Fibroblast of skin of abdomen (primary cell): ENCODE measurements around the gene NAPA.

Source experiments
- DNase-seq: peaks from one replicate; pipeline ENCODE4 v3.0.0-alpha.2; 2013

The NAPA gene

DNA sequence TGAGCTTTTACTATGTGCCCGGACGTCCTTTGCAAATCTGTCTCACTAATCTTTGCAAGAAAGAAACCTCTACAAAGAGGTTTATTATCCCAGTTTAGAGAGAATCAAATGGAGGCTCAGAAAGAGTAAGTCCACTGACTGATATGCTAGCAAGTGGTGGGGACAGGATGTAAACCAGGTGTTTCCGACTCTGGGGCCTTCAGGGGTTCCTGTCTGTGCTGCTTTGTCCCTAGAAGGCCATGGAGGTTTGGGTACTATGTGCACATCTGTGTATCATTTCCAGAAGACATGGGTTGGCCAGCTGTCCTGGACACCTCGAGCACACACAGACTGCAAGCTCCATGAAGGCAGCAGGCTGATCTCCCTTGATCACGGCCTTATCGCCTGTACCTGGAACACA lies 29.7 kb downstream of the NAPA start:
- DNase-seq = no peak

DNA sequence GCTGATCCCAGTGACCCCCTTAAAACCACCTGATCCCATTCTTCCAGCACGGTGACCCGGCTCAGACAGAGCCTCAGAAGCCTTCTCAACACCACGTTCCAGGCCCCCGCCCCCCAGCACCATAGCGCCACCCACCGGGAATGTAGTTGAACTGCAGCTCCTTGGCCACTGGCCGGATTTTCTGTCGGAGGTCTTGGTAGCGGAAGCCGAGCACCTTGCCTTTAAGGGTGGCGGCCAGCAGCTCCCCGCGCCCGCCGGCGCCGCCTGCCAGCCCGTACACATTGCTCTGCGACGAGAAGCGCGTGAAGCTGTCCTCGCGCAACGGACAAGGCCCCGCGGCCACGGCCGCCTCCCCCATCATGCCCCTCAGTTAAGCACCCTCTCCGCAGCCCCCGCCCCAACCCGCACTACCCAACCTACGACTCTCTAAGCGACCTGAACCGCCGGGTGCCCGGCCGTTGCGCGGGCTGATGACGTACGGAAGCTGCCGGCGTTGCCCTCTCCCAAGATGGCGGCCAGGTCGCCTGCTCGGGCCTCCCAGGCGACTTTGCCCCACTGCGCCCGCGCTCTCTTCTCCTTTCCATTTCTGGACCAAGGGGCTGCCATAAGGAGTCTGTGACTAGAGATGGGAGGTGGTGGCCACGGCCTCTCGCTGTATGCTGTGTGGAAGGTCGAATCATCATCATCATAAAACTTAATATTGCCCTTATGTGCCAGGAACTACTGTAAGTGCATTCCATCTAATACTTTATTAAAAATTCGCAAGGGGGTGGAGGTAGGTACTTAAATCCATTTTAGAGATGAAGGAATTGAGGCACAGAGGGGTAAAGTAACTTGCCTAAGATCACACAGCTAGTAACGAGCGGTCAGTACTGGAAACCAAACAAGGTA lies 30.8 kb downstream of the NAPA start, which contains the start of gene KPTN:
Gene KPTN (minus strand): TSS at position 420 of the 891 bp plus-strand sequence. CDS start 59 bp downstream, at position 361.
- peak; percentile 91 for DNase-seq

- DNase-seq = no peak
These were observed 31.7 kb downstream of the NAPA start for GRCh38 chr19:47483200-47483599.

DNA sequence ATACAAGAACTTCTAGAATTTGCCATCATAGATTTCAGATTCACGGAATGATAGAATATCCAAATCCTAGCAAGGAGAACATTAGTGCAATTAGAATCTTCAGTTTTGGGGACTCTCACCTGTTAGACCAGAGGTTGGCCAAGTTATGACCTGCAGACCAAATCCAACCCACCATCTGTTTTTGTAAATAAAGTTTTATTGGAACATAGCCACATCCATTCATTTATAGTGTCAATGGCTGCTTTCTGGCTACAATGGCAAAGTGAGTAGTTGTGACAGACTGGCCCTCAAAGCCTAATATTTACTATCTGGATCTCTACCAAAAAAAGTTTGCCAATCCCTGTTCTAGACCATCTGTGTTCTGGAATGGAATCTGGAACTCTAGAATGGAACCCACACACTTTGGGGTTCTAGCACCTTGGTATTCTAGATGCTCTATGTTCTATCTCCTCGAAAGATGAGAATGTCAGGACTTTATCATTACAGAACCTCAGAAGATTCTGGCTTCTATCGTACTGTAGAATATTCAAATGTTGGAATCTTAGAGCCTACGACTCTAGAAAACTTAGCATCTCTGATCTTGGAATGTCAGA lies 33.3 kb downstream of the NAPA start:
- DNase-seq = no peak

- no peak for DNase-seq
These were observed 34.2 kb downstream of the NAPA start for GRCh38 chr19:47480658-47481057.

DNA sequence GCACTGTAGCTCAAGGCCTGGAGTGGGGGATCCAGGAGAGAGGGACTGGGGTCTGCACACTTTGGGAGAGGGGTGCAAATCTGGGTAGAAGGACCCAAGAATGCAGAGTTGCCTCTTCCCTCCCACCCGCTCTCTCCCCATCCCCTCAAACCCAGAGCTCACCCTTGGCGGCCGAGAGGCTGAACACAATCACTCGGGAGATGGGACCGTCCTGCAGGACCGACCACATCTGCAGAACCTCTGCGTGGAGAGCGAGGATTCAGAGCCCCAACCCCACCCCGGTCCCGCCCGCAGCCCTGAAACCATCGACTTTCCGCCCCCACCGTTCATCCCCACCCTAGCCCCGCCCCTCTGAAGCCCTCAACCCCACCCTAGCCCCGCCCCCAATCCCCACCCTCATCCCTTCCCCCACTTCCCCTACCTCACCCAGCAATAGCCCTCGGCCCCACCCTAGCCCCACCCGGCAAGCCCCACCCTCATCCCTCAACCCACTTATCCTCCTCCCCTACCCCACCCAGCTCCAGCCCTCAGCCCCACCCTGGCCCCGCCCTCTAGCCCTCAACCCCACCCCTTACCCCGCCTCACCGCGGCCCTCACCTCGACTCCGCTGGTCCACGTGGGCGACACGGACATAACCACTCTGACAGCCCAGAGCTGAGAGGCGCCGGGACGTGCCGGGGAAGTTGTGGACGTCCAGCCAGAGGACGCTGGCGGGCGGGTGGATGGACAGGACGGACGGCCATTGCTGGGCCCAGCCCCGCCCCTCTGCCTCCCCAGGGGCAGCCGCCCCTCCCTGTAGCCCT lies 35.0 kb downstream of the NAPA start:
- no peak for DNase-seq

DNA sequence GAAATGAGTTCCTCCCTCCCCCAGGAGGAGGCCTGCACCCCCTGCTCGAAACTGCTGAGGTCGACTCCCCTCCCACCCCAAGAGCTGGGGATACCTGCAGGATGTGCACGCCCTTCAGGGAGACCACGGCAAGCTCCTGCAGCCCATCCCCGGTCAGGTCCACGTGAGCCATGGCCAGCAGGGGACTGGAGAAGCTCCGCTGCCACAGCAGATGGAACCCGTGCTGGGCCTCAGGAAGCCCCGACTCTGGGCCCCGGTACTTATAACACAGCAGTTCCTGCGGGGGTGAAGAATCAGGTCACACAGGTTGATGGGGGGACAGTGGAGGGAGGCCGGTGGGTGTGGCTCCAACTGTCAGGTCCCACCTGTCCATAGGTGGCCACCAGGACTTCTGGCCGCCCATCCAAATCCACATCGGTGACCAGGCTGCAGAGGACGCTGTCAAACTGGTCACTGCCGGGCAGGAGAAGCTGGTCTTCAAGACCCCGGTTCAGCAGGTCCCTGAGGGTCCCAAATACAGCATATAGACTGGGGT lies 38.4 kb downstream of the NAPA start:
- DNase-seq = no peak

- no peak for DNase-seq
These were observed 39.4 kb downstream of the NAPA start for GRCh38 chr19:47475465-47475864.

GRCh38 chr19:47473336-47473735 lies 41.5 kb downstream of the NAPA start:
- no peak for DNase-seq

GRCh38 chr19:47471733-47472457 lies 43.0 kb downstream of the NAPA start, which contains the start of gene SLC8A2:
TSS of gene SLC8A2 (minus strand) at chr19:47471893. CDS start at chr19:47466403, 5,490 bp downstream.
- peak; percentile 81 for DNase-seq

GRCh38 chr19:47471381-47471732 lies 43.5 kb downstream of the NAPA start:
- DNase-seq = no peak

GRCh38 chr19:47470447-47471195 lies 44.2 kb downstream of the NAPA start:
- DNase-seq = no peak

GRCh38 chr19:47469719-47470118 lies 45.1 kb downstream of the NAPA start:
- no peak for DNase-seq

DNA sequence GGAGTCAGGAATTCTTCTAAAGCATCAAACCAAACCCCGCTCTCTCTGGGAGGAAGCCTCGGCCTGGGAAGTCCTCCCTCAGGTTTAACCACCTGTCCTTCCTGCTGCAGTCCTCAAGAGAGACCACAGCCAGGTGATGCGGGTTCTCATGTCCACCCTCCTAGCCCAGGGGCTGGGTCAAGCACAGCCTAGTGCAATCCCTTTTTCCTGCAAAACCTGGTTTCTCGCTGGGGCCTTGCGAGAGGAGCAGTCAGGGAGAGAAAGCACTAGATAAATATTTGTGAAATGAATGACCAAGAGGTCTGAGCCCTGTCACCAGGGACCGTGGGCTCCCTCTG lies 45.5 kb downstream of the NAPA start:
- DNase-seq = no peak

DNA sequence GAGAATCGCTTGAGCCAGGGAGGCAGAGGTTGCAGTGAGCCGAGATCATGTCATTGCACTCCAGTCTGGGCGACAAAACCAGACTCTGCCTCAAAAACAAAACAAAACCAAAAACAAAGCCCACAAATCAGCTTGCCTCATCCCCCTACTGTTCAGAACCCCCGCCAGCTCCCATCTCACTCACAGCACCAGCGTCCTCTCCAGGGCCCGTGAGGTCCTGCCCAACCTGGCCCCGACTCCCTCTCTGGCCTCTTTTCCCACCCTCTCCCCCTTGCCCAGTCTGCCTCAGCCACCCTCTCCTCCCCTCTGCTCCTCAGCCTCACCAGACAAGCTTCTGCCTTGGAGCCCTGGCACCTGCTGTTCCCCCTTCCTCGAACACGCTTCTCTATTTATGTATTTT lies 46.9 kb downstream of the NAPA start:
- DNase-seq = no peak

- DNase-seq = no peak
These were observed 48.9 kb downstream of the NAPA start for GRCh38 chr19:47465957-47466356.

DNA sequence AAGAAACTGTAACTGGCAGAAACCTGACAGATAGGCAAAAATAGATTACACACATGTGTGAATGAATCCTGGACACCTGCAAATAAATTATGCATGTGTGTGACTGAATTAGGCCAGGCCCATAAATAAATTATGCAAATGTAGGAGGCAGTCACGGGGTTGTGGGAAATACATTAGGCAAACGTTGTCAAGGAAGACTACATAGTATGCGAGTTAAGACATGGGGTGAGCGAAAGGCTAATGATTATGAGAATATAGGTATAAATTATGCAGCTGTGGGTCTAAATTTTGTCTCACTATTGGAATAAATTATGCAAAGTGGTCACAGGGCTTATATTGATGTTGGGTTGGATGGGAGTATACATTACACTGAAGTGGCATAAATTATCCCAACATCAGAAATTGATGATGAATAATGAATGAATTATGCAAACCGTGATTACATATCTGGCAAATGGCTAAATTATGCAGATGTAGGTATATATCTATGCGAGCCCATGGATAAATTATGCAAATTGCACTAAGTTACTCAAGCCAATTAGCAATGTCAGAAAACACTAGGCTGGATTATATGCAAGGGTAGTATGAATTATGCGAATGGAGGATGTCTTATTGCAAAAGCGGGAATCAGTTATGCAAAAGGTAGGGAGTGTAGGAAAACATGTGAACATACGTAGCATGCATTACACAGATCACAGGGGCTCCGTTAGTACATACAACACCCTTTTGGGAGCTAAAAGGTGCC lies 50.0 kb downstream of the NAPA start:
- DNase-seq = no peak

DNA sequence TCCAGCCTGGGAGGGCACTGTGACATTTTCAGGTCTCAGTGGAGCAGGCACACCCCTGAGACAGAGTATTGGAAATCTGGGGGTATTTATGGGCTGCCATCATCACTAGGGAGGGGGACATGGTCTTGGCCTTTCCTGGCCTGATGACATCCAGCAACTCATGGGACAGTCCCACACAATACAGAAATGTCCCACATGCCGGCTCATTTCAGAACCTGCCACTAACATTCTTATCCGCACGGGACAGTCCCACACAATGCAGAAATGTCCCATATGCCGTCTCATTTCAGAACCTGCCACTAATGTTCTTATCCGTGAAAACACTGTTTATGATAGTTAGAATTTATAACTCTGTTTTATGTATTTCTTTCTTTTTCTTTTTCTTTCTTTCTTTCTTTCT lies 53.0 kb downstream of the NAPA start:
- no peak for DNase-seq

DNA sequence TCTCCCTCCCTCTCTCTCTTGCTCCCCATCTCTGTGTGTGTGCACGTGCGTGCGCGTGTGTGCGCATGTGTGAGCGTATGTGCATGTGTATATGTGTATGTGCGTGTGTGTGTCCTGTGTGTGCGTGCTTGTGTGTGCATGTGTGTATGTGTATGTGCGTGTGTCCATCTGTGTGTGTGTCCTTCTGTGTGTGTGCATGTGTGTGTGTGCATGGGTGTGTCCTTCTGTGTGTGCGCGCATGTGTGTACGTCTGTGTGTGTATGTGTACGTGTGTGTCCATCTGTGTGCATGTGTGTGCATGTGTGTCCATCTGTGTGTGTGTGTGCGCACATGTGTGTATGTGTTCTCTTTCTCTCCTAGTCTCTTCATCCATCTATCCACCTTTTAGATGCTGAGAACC lies 55.4 kb downstream of the NAPA start:
- DNase-seq = no peak

GRCh38 chr19:47458672-47459071 lies 56.2 kb downstream of the NAPA start:
- DNase-seq = no peak
